RWPE2 (cell line): ENCODE data around the gene NUP54.

Source experiments
- ATAC-seq: fragments of 200-7000 bp; cut with Tn5 transposase; 3 replicates; pipeline ENCODE4 v1.9.1; 2021; ENCODE audit warnings: low read depth
- DNase-seq: peaks from one replicate; pipeline ENCODE4 v3.0.0-alpha.2; 2020; ENCODE audit warnings: low spot score
- H3K27ac ChIP-seq: fragments of 450-650 bp; 2 replicates; pipeline ENCODE4 v1.5.1; 2017; ENCODE audit warnings: mild to moderate bottlenecking; ENCODE audit not compliant: poor library complexity, severe bottlenecking
- H3K27me3 ChIP-seq: fragments of 250-450 bp; sonication (Bioruptor Pico); 2 replicates; pipeline ENCODE4 v1.5.1; 2021; ENCODE audit warnings: mild to moderate bottlenecking, moderate library complexity; ENCODE audit not compliant: insufficient read depth, poor library complexity, severe bottlenecking
- H3K36me3 ChIP-seq: fragments of 250-450 bp; sonication (Bioruptor Pico); 2 replicates; pipeline ENCODE4 v1.5.1; 2020; ENCODE audit warnings: low read depth, mild to moderate bottlenecking, moderate library complexity
- H3K4me1 ChIP-seq: fragments of 250-450 bp; sonication (Bioruptor Pico); 2 replicates; pipeline ENCODE4 v1.5.1; 2021; ENCODE audit warnings: mild to moderate bottlenecking, moderate library complexity; ENCODE audit not compliant: insufficient read depth, poor library complexity, severe bottlenecking
- H3K4me3 ChIP-seq: fragments of 250-450 bp; sonication (Bioruptor Pico); 2 replicates; pipeline ENCODE4 v1.5.1; 2021; ENCODE audit warnings: mild to moderate bottlenecking, moderate library complexity; ENCODE audit not compliant: severe bottlenecking
- H3K9me3 ChIP-seq: fragments of 250-450 bp; sonication (Bioruptor Pico); 2 replicates; pipeline ENCODE4 v1.5.1; 2021; ENCODE audit warnings: mild to moderate bottlenecking, moderate library complexity; ENCODE audit not compliant: severe bottlenecking
- CTCF ChIP-seq: fragments of 450-650 bp; IDR thresholded peaks from one replicate; pipeline ENCODE4 v1.5.1; 2017; ENCODE audit warnings: mild to moderate bottlenecking, moderate library complexity; ENCODE audit not compliant: poor library complexity, severe bottlenecking

Gene NUP54

DNA sequence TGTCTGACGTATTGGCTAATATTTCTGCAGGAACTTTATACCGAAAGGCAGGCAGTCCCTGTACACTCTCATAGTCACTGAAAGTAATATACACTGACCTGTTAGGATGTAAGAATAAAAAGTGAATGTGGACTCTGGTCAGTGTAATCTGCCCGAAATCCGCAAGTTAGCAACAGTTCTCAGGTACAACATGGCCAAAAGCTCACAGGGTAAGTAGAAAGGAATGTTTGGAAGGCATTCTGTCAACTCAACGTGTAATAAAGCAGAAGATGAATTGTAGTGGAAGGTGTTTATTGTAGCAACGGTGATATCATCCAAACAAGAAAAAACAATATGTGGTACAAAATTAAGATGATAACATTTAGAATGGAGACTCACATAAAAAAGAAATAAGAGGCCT is 26.0 kb upstream of the NUP54 start:
- peaks cover 70% of the 10 kb centered on the region for H3K36me3 ChIP-seq
- H3K9me3 ChIP-seq, result no peaks in the 10 kb centered on the region

GRCh38 chr4:76168688-76169087 is 20.5 kb upstream of the NUP54 start:
- Histone ChIP-seq H3K4me3 (no peak overlapping the region), H3K27me3 (no peaks in the 10 kb centered on the region), H3K9me3 (no peaks in the 10 kb centered on the region), H3K4me1 (no peaks in the 10 kb centered on the region), H3K36me3 (peaks cover 58% of the 10 kb centered on the region), H3K27ac (no peak overlapping the region)
- ATAC-seq, result no peak
- no peak for DNase-seq
- no peak for TF ChIP-seq CTCF

More for the DNA sequence above, 26.0 kb upstream of the NUP54 start:
- TF ChIP-seq CTCF, result no peak
- H3K27me3 ChIP-seq, result no peaks in the 10 kb centered on the region
- no peaks in the 10 kb centered on the region for H3K4me1 ChIP-seq
- no peak overlapping the region for H3K27ac ChIP-seq
- H3K4me3 ChIP-seq, result no peak overlapping the region
- DNase-seq (no peak), ATAC-seq (no peak)

DNA sequence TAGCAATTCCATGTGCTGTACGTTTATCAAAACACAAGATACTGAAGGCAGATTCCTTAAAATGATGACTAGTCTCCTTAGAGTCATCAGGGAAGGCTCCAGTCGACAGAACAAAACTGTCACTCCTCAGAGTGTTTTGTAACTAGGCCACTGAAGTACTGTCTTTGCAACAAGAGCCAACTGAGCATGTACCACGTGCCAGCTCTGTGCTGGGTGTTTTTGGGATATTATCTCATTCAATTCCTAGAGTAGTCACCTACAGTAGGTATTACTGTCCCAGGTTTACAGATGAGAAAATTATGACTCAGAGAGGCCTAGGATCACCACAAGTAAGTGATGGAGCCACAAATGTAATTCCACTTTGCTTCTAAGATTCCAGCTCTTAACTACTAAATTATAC is 18.3 kb upstream of the NUP54 start:
- Histone ChIP-seq H3K36me3 (peaks cover 78% of the 10 kb centered on the region), H3K4me1 (no peaks in the 10 kb centered on the region), H3K4me3 (no peak overlapping the region), H3K27ac (no peak overlapping the region), H3K9me3 (no peaks in the 10 kb centered on the region), H3K27me3 (no peaks in the 10 kb centered on the region)
- ATAC-seq (no peak), DNase-seq (no peak)
- TF ChIP-seq CTCF, result no peak

- TF ChIP-seq CTCF, result no peak
- Histone ChIP-seq H3K4me1 (no peaks in the 10 kb centered on the region), H3K36me3 (peaks cover 47% of the 10 kb centered on the region), H3K4me3 (no peak overlapping the region), H3K27me3 (no peaks in the 10 kb centered on the region), H3K9me3 (no peaks in the 10 kb centered on the region), H3K27ac (no peak overlapping the region)
- no peak for ATAC-seq
- no peak for DNase-seq
Observed at GRCh38 chr4:76160355-76160754, 12.2 kb upstream of the NUP54 start.

- DNase-seq, result no peak
- Histone ChIP-seq H3K4me3 (no peak overlapping the region), H3K27me3 (no peaks in the 10 kb centered on the region), H3K4me1 (no peaks in the 10 kb centered on the region), H3K9me3 (no peaks in the 10 kb centered on the region), H3K27ac (no peak overlapping the region), H3K36me3 (peaks cover 17% of the 10 kb centered on the region)
- TF ChIP-seq CTCF, result no peak
- 0 out of 3 replicates have a peak, but pooled peaks have one; percentile 23 for ATAC-seq
Observed at GRCh38 chr4:76156635-76157034, 8.4 kb upstream of the NUP54 start.
